ENCODE results near the gene CACNA2D2.

Gene CACNA2D2

DNA sequence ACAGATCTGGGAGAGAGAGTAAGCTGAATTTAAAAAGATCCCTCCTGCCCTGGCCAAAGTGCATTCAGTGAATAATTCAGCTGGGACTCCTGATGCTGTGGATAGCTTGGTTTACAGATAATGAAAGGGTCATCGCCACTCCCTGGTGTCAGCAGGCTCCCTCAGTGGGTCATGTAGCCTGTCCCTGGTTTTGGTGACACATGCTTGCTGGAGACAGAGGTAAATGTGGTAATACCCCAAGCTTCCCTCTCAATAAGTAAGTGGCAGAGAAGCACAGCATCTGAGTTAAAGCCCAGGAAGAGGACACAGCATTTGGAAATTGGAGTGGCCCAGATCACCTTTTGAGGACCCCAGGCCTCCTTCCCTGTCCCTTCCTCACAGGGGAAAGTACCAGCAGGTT lies 146.0 kb downstream of the CACNA2D2 start:
- peaks cover 29% of the 10 kb centered on the region for H3K79me2 ChIP-seq (ENCODE audit: insufficient read depth, low read length)
- no peaks in the 10 kb centered on the region for H3K9me2 ChIP-seq (replicated peaks; ENCODE audit: insufficient read depth, low read length)
- peak overlapping the region; percentile 68 for H3K4me3 ChIP-seq (ENCODE audit: insufficient read depth, low read length, poor library complexity, severe bottlenecking)
- no peaks in the 10 kb centered on the region for H3K27me3 ChIP-seq (ENCODE audit: low read length)
- TF ChIP-seq EZH2phosphoT487 (conservative IDR thresholded peaks at IDR 0.05; ENCODE audit: low read length) = no peak
- TF ChIP-seq, protein P1, sequence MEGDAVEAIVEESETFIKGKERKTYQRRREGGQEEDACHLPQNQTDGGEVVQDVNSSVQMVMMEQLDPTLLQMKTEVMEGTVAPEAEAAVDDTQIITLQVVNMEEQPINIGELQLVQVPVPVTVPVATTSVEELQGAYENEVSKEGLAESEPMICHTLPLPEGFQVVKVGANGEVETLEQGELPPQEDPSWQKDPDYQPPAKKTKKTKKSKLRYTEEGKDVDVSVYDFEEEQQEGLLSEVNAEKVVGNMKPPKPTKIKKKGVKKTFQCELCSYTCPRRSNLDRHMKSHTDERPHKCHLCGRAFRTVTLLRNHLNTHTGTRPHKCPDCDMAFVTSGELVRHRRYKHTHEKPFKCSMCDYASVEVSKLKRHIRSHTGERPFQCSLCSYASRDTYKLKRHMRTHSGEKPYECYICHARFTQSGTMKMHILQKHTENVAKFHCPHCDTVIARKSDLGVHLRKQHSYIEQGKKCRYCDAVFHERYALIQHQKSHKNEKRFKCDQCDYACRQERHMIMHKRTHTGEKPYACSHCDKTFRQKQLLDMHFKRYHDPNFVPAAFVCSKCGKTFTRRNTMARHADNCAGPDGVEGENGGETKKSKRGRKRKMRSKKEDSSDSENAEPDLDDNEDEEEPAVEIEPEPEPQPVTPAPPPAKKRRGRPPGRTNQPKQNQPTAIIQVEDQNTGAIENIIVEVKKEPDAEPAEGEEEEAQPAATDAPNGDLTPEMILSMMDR (IDR thresholded peaks at IDR 0.05; ENCODE audit: insufficient read depth, low read length, poor library complexity, severe bottlenecking) = no peak
- H3K4me2 ChIP-seq (ENCODE audit: low read depth, low read length, poor library complexity, severe bottlenecking) = peak overlapping the region; percentile 74
- H3K9me3 ChIP-seq (ENCODE audit: insufficient read depth, low read length) = no peaks in the 10 kb centered on the region
- no peaks in the 10 kb centered on the region; the same call in 1 of the 2 replicates for H3F3A ChIP-seq (ENCODE audit: insufficient read depth)
- H3K27ac ChIP-seq (ENCODE audit: low read depth, low read length) = no peak overlapping the region
- H4K20me1 ChIP-seq (ENCODE audit: low read depth, low read length) = no peaks in the 10 kb centered on the region
- H2AFZ ChIP-seq (ENCODE audit: low read depth, low read length, severe bottlenecking) = no peak overlapping the region
- no peaks in the 10 kb centered on the region for H3K36me3 ChIP-seq (ENCODE audit: low read length)
- H3K9ac ChIP-seq (ENCODE audit: low read length) = peak overlapping the region; percentile 79

DNA sequence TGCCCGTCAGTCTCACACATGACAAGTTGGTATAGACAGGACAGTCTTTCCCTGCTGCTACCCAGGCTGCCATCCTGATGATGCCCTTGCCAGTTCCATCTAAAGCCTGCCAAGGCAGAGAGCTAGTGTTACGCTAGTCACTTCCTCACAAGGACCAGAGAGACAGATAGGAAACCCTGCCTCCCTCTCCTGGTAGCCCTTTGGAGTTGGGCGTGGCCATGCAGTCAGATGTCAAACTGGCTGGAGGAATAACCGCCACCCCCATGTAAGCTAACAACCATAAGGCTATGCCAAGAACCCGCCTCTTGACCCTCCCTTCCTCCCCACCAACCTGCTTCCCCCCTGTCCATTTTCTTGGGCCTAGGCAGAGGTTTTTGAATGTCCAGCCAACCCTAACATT lies 146.9 kb downstream of the CACNA2D2 start:
- Histone ChIP-seq H2AFZ (ENCODE audit: low read depth, low read length, severe bottlenecking) (no peak overlapping the region), H3K9me3 (ENCODE audit: insufficient read depth, low read length) (no peaks in the 10 kb centered on the region), H3F3A (ENCODE audit: insufficient read depth) (no peaks in the 10 kb centered on the region; the same call in 1 of the 2 replicates), H3K4me2 (ENCODE audit: low read depth, low read length, poor library complexity, severe bottlenecking) (peak overlapping the region; percentile 74), H3K79me2 (ENCODE audit: insufficient read depth, low read length) (peaks cover 30% of the 10 kb centered on the region), H3K4me3 (ENCODE audit: insufficient read depth, low read length, poor library complexity, severe bottlenecking) (no peak overlapping the region), H4K20me1 (ENCODE audit: low read depth, low read length) (no peaks in the 10 kb centered on the region), H3K27me3 (ENCODE audit: low read length) (no peaks in the 10 kb centered on the region), H3K9ac (ENCODE audit: low read length) (peak overlapping the region; percentile 79; the same call in 1 of the 2 replicates), H3K9me2 (replicated peaks; ENCODE audit: insufficient read depth, low read length) (no peaks in the 10 kb centered on the region), H3K36me3 (ENCODE audit: low read length) (no peaks in the 10 kb centered on the region), H3K27ac (ENCODE audit: low read depth, low read length) (no peak overlapping the region)
- TF ChIP-seq, protein P1 (IDR thresholded peaks at IDR 0.05; ENCODE audit: insufficient read depth, low read length, poor library complexity, severe bottlenecking) = no peak
- TF ChIP-seq EZH2phosphoT487 (conservative IDR thresholded peaks at IDR 0.05; ENCODE audit: low read length) = no peak

DNA sequence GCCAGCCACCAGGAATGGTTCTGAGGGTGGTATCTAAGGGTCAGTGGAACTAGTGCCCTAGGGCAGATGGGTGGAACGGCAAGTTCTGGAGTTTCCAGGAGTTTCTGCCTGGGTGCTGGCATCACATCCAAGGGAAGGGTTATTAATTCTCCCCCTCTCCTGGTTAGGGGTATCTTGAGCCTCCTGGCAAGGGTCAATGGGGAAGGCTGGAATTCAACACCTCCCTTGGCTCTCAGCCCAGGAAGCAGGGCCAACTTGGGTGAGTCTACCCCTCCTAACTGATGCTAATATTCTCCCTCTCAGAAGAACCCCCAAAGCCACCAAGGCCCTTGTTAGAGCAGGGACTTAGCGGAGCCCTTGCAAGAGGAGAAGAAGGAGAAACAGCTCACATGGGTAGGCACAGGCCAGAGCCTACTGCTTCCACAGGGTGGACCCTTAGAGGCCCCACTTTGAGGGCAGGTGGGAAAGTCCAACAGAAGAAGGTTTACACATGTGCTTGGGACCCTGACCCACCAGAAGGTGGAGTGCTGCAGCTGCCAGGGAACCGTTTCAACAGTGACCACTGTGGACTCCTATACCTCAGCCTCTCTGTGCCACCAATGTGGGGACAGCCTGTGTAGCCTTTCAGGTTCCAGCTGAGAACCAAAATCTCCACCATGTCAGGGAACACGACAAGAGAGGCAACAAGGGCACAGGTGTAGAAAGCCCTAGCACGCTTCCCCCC lies 147.4 kb downstream of the CACNA2D2 start:
- peak overlapping the region; percentile 74 for H3K4me2 ChIP-seq (ENCODE audit: low read depth, low read length, poor library complexity, severe bottlenecking)
- TF ChIP-seq EZH2phosphoT487 (conservative IDR thresholded peaks at IDR 0.05; ENCODE audit: low read length) = no peak
- TF ChIP-seq, protein P1 (IDR thresholded peaks at IDR 0.05; ENCODE audit: insufficient read depth, low read length, poor library complexity, severe bottlenecking) = no peak
- no peaks in the 10 kb centered on the region for H3K27me3 ChIP-seq (ENCODE audit: low read length)
- no peak overlapping the region for H3K4me3 ChIP-seq (ENCODE audit: insufficient read depth, low read length, poor library complexity, severe bottlenecking)
- H3K36me3 ChIP-seq (ENCODE audit: low read length) = no peaks in the 10 kb centered on the region
- H3K9ac ChIP-seq (ENCODE audit: low read length) = peak overlapping the region; percentile 79; the same call in 1 of the 2 replicates
- H3K79me2 ChIP-seq (ENCODE audit: insufficient read depth, low read length) = peaks cover 35% of the 10 kb centered on the region
- H3F3A ChIP-seq (ENCODE audit: insufficient read depth) = no peaks in the 10 kb centered on the region; the same call in 1 of the 2 replicates
- H3K9me3 ChIP-seq (ENCODE audit: insufficient read depth, low read length) = no peaks in the 10 kb centered on the region
- no peak overlapping the region for H3K27ac ChIP-seq (ENCODE audit: low read depth, low read length)
- no peak overlapping the region for H2AFZ ChIP-seq (ENCODE audit: low read depth, low read length, severe bottlenecking)
- no peaks in the 10 kb centered on the region for H3K9me2 ChIP-seq (replicated peaks; ENCODE audit: insufficient read depth, low read length)
- H4K20me1 ChIP-seq (ENCODE audit: low read depth, low read length) = no peaks in the 10 kb centered on the region

Data from SU-DHL-6 (cell line).